ENCODE data around the gene OR2A2.

OR2A2 gene

GRCh38 chr7:144142187-144142586 is 32.8 kb downstream of the OR2A2 start:
- no peak for DNase-seq

GRCh38 chr7:144144426-144144825 is 35.0 kb downstream of the OR2A2 start:
- no peak for DNase-seq

- DNase-seq, result no peak
Measured at GRCh38 chr7:144148224-144148827, 38.9 kb downstream of the OR2A2 start.

GRCh38 chr7:144158861-144159260 is 49.5 kb downstream of the OR2A2 start:
- DNase-seq, result no peak
